K562 (cell line): ENCODE results near the gene RHEBL1. TPM values are rescaled to one million over a fixed set of nuclear protein-coding genes. Genes with fewer than 3 reads are reported as not detected.

Experiments used
- ATAC-seq: fragments of 200-7000 bp; cut with Tn5 transposase; 3 replicates; pipeline ENCODE4 v1.9.1; 2020; ENCODE audit warnings: moderate library complexity
- BruUV-seq: library from RNA; stranded (reverse); fragments of 400-500 nt; replicated peaks from 2 replicates; lab custom pipeline; 2021; lab: Mats Ljungman, UMichigan
- CTCF ChIA-PET: fragments of 300-600 bp; formaldehyde crosslinking; extraction: SDS; loops from one replicate; lab custom pipeline; 2021; ENCODE audit warnings: low intra/inter-chr PET ratio; lab: Yijun Ruan, JAX
- POLR2A ChIA-PET: fragments of 300-600, 350-650 bp; sonication (Branson Sonifier 250); formaldehyde crosslinking; extraction: SDS; loops from one replicate; lab custom pipeline; 2021; ENCODE audit warnings: antibody characterized with exemption, inconsistent platforms; lab: Yijun Ruan, JAX
- DNase-seq, 4 experiments: peaks; one replicate each; pipeline versions ENCODE4 v3.0.0 to v3.0.0-alpha.2; 2011 to 2018; ENCODE audit warnings: low spot score in 3 of 4, mixed read lengths in 3 of 4; ENCODE audit errors: extremely low read depth in 1 of 4
- FAIRE-seq: peaks from 2 replicates; lab custom pipeline; 2011; peaks lifted over from hg19 to GRCh38; lab: Jason Lieb, UNC
- H2AFZ ChIP-seq: 2 replicates; pipeline ENCODE4 v1.6.0; 2011; ENCODE audit warnings: low read depth, low read length, control low read depth, inconsistent platforms
- H3K27ac ChIP-seq: fragments of 200-600 bp; 3 replicates; pipeline ENCODE4 v1.8.0; 2011; ENCODE audit warnings: low read depth, mild to moderate bottlenecking, control low read depth, inconsistent platforms, low read length, moderate library complexity, mixed read lengths; ENCODE audit errors: extremely low read depth
- H3K27me3 ChIP-seq, 2 experiments: fragments of 300-600 bp in 1 of 2; 2 replicates in 1 of 2; 3 replicates in 1 of 2; pipeline versions ENCODE4 v1.6.0 to v1.8.0; 2011; ENCODE audit warnings: inconsistent platforms in 2 of 2, low read length in 2 of 2, mild to moderate bottlenecking in 1 of 2, mixed read lengths in 1 of 2, moderate library complexity in 1 of 2; ENCODE audit not compliant: control insufficient read depth in 2 of 2, insufficient read depth in 2 of 2
- H3K36me3 ChIP-seq: fragments of 300-600 bp; 3 replicates; pipeline ENCODE4 v1.8.0; 2011; ENCODE audit warnings: mild to moderate bottlenecking, low read length, inconsistent platforms; ENCODE audit not compliant: control insufficient read depth, insufficient read depth
- H3K4me1 ChIP-seq, 2 experiments: fragments of 200-600 bp in 1 of 2; replicated peaks in 1 of 2; 2 replicates in 1 of 2; 3 replicates in 1 of 2; pipeline versions ENCODE4 v1.5.1 to v1.8.0; 2011; ENCODE audit warnings: inconsistent platforms in 2 of 2, low read length in 2 of 2, mild to moderate bottlenecking in 1 of 2, mixed read lengths in 1 of 2, moderate library complexity in 1 of 2; ENCODE audit not compliant: control insufficient read depth in 2 of 2, insufficient read depth in 2 of 2
- H3K4me2 ChIP-seq: 2 replicates; pipeline ENCODE4 v1.6.1; 2011; ENCODE audit warnings: low read length, control low read depth, inconsistent platforms, mixed read lengths; ENCODE audit not compliant: insufficient read depth
- H3K4me3 ChIP-seq: fragments of 200-600 bp; sonication (generic), shearing (Covaris generic); 2 replicates; pipeline ENCODE4 v1.5.1; 2016; ENCODE audit warnings: control low read depth, inconsistent platforms
- H3K79me2 ChIP-seq: fragments of 200-600 bp; 3 replicates; pipeline ENCODE4 v1.8.0; 2011; ENCODE audit warnings: low read length, inconsistent platforms; ENCODE audit not compliant: control insufficient read depth, insufficient read depth
- H3K9ac ChIP-seq, 2 experiments: 2 replicates each; pipeline versions ENCODE4 v1.6.0 to v1.6.1; 2011; ENCODE audit warnings: low read depth in 2 of 2, low read length in 2 of 2, control low read depth in 1 of 2, inconsistent platforms in 1 of 2, mild to moderate bottlenecking in 1 of 2, mixed read lengths in 1 of 2; ENCODE audit not compliant: insufficient read depth in 1 of 2
- H3K9me1 ChIP-seq: one replicate; pipeline ENCODE4 v1.6.0; 2011; ENCODE audit warnings: inconsistent platforms, mild to moderate bottlenecking, low read length, moderate library complexity; ENCODE audit not compliant: control insufficient read depth, insufficient read depth
- H3K9me3 ChIP-seq: replicated peaks from 2 replicates; pipeline ENCODE4 v1.5.1; 2011; ENCODE audit warnings: low read depth, low read length, inconsistent platforms; ENCODE audit not compliant: control insufficient read depth, insufficient read depth
- H4K20me1 ChIP-seq: replicated peaks from 2 replicates; pipeline ENCODE4 v1.6.1; 2011; ENCODE audit warnings: low read length, inconsistent platforms, mixed read lengths; ENCODE audit not compliant: control insufficient read depth, insufficient read depth
- CBX8 ChIP-seq: fragments of 200-600 bp; sonication (generic); IDR thresholded peaks from 2 replicates; pipeline ENCODE4 v1.6.1; 2012; ENCODE audit warnings: borderline replicate concordance, mixed run types, low read depth, mild to moderate bottlenecking, moderate library complexity, mixed read lengths, low read length, control low read depth, inconsistent platforms; ENCODE audit not compliant: poor library complexity, severe bottlenecking; ENCODE audit errors: extremely low read depth
- EHMT2 ChIP-seq: fragments of 450-650 bp; IDR thresholded peaks from 2 replicates; pipeline ENCODE4 v1.6.1; 2018; ENCODE audit warnings: antibody characterized with exemption
- HEY1 ChIP-seq: fragments of 250-450 bp; sonication (Bioruptor Pico); IDR thresholded peaks from 2 replicates; pipeline ENCODE4 v1.5.0; 2020; ENCODE audit warnings: mild to moderate bottlenecking, moderate library complexity, borderline replicate concordance
- JUND ChIP-seq, 2 experiments: IDR thresholded peaks; 2 replicates in 1 of 2; 3 replicates in 1 of 2; pipeline ENCODE4 v1.6.1; 2011; ENCODE audit warnings: borderline replicate concordance in 2 of 2, low read depth in 2 of 2, low read length in 2 of 2, improper control_type of control experiment in 1 of 2, missing biosample characterization in 1 of 2, missing genetic modification characterization in 1 of 2, missing genetic modification reagents in 1 of 2
- KAT7 ChIP-seq: sonication (generic); formaldehyde crosslinking; IDR thresholded peaks from 2 replicates; pipeline ENCODE4 v1.8.0; 2022; ENCODE audit warnings: missing genetic modification reagents, mild to moderate bottlenecking, borderline replicate concordance
- RREB1 ChIP-seq: fragments of 250-450 bp; sonication (Bioruptor Pico); IDR thresholded peaks from 2 replicates; pipeline ENCODE4 v1.4.0; 2020
- SAFB2 ChIP-seq: fragments of 200-400 bp; formaldehyde crosslinking; IDR thresholded peaks from 2 replicates; pipeline ENCODE4 v1.6.1; 2018; ENCODE audit warnings: borderline replicate concordance, low read length, low read depth, moderate library complexity; ENCODE audit not compliant: severe bottlenecking
- TEAD4 ChIP-seq, 2 experiments: sonication (generic) in 1 of 2; formaldehyde crosslinking in 1 of 2; IDR thresholded peaks; 2 replicates each; pipeline versions ENCODE4 v1.6.1 to v1.8.0; 2012 to 2022; ENCODE audit warnings: borderline replicate concordance in 1 of 2, inconsistent platforms in 1 of 2, low read length in 1 of 2, mild to moderate bottlenecking in 1 of 2, missing genetic modification reagents in 1 of 2
- ZNF133 ChIP-seq: fragments of 250-450 bp; sonication (Bioruptor Pico); IDR thresholded peaks from 2 replicates; pipeline ENCODE4 v1.4.0; 2020; ENCODE audit warnings: mild to moderate bottlenecking
- ZNF217 ChIP-seq: sonication (generic); formaldehyde crosslinking; IDR thresholded peaks from 2 replicates; pipeline ENCODE4 v1.8.0; 2022; ENCODE audit warnings: mild to moderate bottlenecking, missing genetic modification reagents
- ZNF324 ChIP-seq: fragments of 250-450 bp; sonication (Bioruptor Pico); IDR thresholded peaks from 2 replicates; pipeline ENCODE4 v1.4.0; 2020; ENCODE audit warnings: mild to moderate bottlenecking
- ZNF644 ChIP-seq: fragments of 200-800 bp; sonication (Bioruptor generic); IDR thresholded peaks from 2 replicates; pipeline ENCODE4 v1.6.1; 2016; ENCODE audit warnings: low read depth, missing genetic modification characterization, missing compliant biosample characterization
- WGBS: fragments of 100-300 bp; shearing (Covaris generic); methylation state at CpG from one replicate; pipeline ENCODE4 v1.1.6; 2016; ENCODE audit warnings: low coverage, mixed read lengths; ENCODE audit not compliant: insufficient coverage; ENCODE audit errors: missing lambda C conversion rate; 5-methylcytosine and 5-hydroxymethylcytosine counted together
- in situ Hi-C: fragments of 300-500 bp; cut with MboI; formaldehyde crosslinking; loops from 4 replicates; pipeline ENCODE4 v1.15.0; 2018; ENCODE audit warnings: inconsistent platforms, mixed read lengths
- intact Hi-C: fragments of 100-400 bp; cut with micrococcal nuclease; formaldehyde crosslinking; loops from 2 replicates; pipeline ENCODE4 v1.14.2; 2022
- polyA plus RNA-seq, 8 experiments: library from polyadenylated mRNA; depleted of rRNA in 4 of 8; stranded (reverse) in 5 of 8; unstranded in 3 of 8; fragments of >200 nt; fragmentation: Nextera tagmentation in 2 of 8; fragmentation: Illumina TruSeq in 1 of 8; extraction: Ambion mirVana in 2 of 8; extraction: Trizol in 1 of 8; gene quantifications; 2 replicates each; pipeline versions ENCODE4 v1.2.1 to v1.2.3, GENCODE V29; 2011 to 2014; ENCODE audit warnings: inconsistent platforms in 1 of 8, missing spikeins in 1 of 8
- total RNA-seq, 7 experiments: library from RNA; depleted of rRNA in 6 of 7; stranded (reverse); fragments of >200 nt in 6 of 7; fragmentation: Illumina TruSeq in 2 of 7; extraction: Trizol in 2 of 7; gene quantifications; 2 replicates each; pipeline versions ENCODE4 v1.2.1 to v1.2.3, GENCODE V29; 2011 to 2021; ENCODE audit warnings: low replicate concordance in 1 of 7
- TF ChIP-seq, protein P1 (sequence below): fragments of 250-450 bp; sonication (Bioruptor Pico); IDR thresholded peaks from 2 replicates; pipeline ENCODE4 v1.8.0; 2022; ENCODE audit warnings: moderate library complexity, mild to moderate bottlenecking, inconsistent platforms

RHEBL1 gene
- total and polyA plus RNA-seq, 9 of the 15 experiments (the other 6 are each of a cell fraction or from before 2014, with no cell fraction given) = 4.3 to 36.1 (median 8.2) TPM

DNA sequence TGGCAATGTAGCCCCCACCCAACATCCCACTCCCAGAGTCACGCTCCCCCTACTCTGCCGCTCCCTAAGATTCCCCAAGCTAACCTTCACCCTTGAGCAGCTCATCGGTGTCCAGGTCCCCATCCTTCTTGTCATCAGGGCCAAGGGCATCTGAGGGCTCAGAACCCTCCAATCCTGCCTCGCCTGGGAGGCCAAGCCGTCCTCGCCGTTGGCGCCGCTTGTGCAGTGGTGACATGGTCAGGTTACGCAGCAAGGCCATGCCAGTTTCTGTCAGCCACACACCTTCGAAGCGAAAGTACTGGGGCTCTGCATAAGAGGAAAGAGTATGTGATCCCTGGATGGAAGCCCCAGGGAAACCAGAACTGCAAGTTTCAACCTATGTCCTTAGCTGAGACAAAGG lies 25.1 kb downstream of the RHEBL1 start:
- Histone ChIP-seq H3K79me2 (no peaks in the 10 kb centered on the region), H3K9me3 (no peaks in the 10 kb centered on the region), H2AFZ (no peak overlapping the region), H3K4me2 (no peak overlapping the region), H3K27me3 (no peaks in the 10 kb centered on the region), H3K9me1 (no peaks in the 10 kb centered on the region), H4K20me1 (peaks cover 4% of the 10 kb centered on the region; the same call in 1 of the 2 replicates), H3K9ac (no peak overlapping the region), H3K36me3 (peaks cover 99% of the 10 kb centered on the region), H3K27ac (no peak overlapping the region), H3K4me1 (no peaks in the 10 kb centered on the region), H3K4me3 (no peak overlapping the region)
- 98% methylated on average over 12 of the region's 12 CpGs for WGBS
- no TSS peak for BruUV-seq
- FAIRE-seq (no peak), DNase-seq (no peak), ATAC-seq (no peak)
- intact Hi-C loops (no loop called here), in situ Hi-C loops (no loop called here)
- ChIA-PET CTCF (no interaction called here), POLR2A (interaction anchor here (0.6 to 3.4 kb wide), 9 partner anchors 9 to 86 kb away, joined by 3 to 13 read pairs (median 6); partner anchors contain the start of gene RHEBL1)
- TF ChIP-seq, protein P1, sequence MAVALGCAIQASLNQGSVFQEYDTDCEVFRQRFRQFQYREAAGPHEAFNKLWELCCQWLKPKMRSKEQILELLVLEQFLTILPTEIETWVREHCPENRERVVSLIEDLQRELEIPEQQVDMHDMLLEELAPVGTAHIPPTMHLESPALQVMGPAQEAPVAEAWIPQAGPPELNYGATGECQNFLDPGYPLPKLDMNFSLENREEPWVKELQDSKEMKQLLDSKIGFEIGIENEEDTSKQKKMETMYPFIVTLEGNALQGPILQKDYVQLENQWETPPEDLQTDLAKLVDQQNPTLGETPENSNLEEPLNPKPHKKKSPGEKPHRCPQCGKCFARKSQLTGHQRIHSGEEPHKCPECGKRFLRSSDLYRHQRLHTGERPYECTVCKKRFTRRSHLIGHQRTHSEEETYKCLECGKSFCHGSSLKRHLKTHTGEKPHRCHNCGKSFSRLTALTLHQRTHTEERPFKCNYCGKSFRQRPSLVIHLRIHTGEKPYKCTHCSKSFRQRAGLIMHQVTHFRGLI = no peak
- TF ChIP-seq ZNF324 (CRISPR knock-in tag) (no peak), ZNF133 (CRISPR knock-in tag) (no peak), ZNF644 (tag) (no peak), EHMT2 (no peak), RREB1 (CRISPR knock-in tag) (no peak), KAT7 (CRISPR knock-in tag) (no peak), HEY1 (CRISPR knock-in tag) (no peak), ZNF217 (no peak), TEAD4 (IDR thresholded peaks at IDR 0.05; ENCODE audit: low read length) (no peak), TEAD4 (CRISPR knock-in tag; IDR thresholded peaks at IDR 0.05; ENCODE audit: borderline replicate concordance) (no peak), SAFB2 (no peak), CBX8 (no peak), JUND (IDR thresholded peaks at IDR 0.05; ENCODE audit: borderline replicate concordance, low read depth, low read length) (no peak), JUND (tag; IDR thresholded peaks at IDR 0.05; ENCODE audit: borderline replicate concordance, low read depth, low read length) (no peak)
